Head of caudate nucleus (tissue), 42 donors: ENCODE data around the gene PNPLA1.
"Not testable (repeated sequence)": the region's sequence is repeated elsewhere in the genome, so short reads cannot be mapped to it uniquely, and the experiment has no call there.

Source experiments
- DNase-seq, 42 donors: peaks; one replicate each; pipeline versions ENCODE4 v3.0.0 to v3.0.0-alpha.2; 2020 to 2021; ENCODE audit warnings: mixed read lengths in 7 of 42
- intact Hi-C: fragments of 100-400 bp; cut with DNase I; formaldehyde crosslinking; loops from one replicate; pipeline ENCODE4 v1.15.0; 2022

PNPLA1 gene

DNA sequence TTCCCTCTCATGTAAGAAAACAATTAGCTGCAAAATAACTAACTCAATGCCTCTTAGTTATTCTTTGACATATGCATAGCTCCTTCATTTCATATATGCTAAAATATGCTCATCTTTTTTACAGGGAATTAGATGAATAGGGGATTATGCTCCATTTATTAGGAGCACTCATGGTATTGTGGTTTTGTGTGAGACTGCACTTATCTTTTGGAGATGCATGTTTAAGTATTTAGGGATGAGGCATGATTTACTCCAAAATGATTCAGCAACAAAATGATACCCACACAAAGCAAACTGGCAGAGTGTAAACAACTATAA lies 58.0 kb downstream of the PNPLA1 start:
- intact Hi-C loops: no loop called here

DNA sequence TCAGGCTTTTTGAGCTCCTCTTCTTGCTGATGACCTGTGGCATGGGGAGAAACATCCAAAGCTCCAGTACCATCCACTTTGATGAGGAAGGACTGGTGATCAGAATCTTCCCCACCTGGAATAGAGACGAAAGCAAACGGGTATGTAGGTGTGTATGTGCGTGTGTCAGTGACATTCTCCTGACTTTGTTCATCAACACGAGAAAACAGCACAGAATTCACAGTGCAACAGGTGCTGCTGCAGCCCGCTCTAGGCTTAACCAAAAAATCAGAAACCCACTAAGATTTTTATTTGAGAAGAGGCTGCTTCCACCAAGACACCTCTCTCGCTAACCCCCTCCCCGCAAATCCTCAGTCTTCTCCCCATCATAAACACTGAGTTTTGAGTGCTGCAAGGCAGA lies 58.7 kb downstream of the PNPLA1 start:
- intact Hi-C loops: no loop called here
- DNase-seq: no peak

More for the DNA sequence above, 58.0 kb downstream of the PNPLA1 start:
- DNase-seq: no peak

DNA sequence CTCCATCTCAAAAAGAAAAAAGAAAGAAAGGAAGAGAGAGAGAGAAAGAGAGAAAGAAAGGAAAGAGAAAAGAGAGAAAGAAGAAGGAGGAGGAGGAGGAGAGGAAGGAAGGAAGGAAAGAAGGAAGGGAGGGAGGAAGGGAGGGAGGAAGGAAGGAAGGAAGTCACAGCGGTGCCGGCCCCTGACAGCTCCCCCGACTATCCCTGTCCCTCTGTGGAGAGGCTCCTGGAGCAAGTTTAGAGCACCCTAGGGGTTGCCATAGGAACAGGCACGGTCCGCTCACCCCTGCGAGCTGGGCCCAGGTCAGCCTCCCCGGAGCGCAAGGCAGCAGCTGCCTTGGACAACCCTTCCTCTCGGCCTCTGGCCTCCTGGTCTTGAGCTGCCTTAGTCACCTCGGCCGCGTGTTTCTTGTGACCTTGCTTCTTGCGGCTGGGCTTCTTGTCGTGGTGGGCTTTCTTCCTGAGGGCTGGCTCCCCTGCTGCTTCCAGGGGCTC lies 60.0 kb downstream of the PNPLA1 start:
- no peak for DNase-seq
- intact Hi-C loops: no loop called here

DNA sequence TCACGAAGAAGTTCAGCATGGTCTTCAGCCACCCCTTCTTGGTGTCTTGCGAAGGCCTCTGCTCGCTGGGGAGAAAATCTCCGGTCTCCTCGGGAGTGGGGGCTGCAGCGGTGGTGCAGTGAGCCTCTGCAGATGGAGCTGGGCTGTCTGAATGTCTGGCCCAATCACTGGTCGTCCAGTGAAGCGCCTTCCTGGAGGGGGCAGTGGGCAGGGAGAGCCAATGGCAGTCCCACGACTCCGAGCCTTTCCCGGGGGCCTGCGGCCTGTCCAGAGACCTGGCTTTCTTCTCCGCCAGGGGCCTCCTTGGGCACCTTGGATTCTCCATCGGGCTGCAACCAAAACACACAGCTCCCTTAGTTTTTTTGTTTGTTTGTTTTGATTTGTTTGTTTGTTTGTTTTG lies 60.5 kb downstream of the PNPLA1 start:
- intact Hi-C loops: no loop called here
- no peak for DNase-seq

DNA sequence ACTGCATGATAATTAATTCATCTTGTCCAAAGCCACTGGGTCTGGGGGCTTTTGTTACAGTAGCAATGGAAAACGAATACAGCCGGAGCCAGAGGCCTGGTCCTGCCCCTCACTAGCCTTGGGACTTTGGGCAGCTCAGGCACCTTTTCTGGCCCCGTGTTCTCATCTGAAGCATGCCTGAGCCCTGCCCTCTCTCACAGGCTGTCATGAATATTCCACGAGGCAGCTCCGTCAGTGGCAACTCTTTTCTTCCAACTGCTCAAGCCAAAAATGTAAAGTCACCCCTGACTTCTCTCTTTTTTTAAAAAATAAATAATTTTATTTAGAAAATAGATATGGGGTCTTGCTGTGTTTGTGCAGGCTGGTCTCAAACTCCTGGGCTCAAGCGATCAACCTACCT lies 61.5 kb downstream of the PNPLA1 start:
- no peak for DNase-seq
- intact Hi-C loops: no loop called here

DNA sequence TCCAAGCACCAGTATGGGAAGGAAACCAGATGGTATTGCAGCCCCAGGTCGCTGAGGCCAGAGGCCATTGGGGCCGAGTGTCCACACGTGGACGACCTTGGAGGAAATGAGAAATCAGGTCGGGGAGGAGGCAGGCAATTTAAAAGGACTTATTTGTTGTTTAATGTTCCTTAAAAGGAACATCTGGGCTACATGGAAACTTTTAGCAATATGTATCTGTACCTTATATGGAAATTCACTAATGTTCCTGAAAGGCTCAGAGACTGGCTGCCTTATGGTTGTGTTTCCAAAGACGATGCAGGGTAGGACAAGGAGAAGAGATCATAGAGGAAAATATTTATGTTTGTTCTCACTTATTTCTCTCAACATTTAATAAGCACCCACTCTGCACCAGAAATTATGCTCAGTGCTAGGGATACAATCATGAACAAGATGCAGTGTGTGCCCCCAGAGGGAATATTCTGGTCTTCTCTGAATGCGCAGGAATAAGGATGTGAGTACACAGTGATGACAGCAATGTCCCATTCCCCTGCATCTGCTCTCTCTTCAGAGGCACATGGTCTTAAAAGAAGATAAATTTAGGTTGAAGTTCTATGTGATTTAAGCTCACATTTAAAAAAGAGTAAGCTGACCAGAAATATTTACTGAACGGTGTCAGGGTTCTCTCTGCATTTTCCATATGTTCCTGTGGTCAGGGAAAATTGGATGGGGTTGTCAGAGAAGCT lies 63.5 kb downstream of the PNPLA1 start:
- intact Hi-C loops: no loop called here
- no peak for DNase-seq

DNA sequence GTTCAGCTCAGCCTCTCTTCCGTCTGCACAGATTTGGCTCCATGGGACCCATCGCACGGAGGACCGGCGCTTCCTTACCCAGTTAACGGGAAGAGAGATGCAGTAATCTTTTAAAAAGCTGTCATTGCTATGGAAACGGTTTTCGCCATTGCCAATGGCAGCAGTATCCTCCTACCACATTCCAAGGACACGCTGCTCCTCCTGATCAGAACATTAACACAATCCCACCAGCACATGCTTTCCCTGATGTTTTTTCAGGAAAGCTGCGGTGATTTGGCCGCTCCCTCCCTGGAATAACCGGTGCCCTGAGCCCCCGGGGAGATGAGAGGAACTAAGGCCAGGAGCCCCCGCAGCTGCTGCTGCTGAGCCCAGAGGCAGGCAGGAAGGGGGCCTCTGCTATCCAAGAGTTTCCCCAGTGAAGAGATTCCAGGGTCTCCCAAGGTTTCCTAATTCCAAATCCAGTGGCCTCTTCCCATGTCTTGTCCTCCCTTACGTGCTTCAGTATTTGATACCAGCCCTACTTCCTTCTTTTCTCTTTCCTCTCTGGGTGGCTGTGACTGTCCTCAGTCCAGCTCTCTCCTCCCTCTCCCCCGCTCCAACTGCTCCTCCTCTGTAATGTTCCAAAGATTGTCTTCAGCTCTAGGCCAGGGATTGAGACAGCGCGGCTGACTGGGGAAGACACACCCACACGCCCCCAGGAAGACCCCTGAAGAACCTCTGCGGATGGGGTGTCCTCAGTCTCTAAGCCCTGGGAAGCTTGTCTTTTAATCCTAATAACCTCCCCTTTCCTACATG lies 64.3 kb downstream of the PNPLA1 start:
- no peak for DNase-seq
- intact Hi-C loops: no loop called here

DNA sequence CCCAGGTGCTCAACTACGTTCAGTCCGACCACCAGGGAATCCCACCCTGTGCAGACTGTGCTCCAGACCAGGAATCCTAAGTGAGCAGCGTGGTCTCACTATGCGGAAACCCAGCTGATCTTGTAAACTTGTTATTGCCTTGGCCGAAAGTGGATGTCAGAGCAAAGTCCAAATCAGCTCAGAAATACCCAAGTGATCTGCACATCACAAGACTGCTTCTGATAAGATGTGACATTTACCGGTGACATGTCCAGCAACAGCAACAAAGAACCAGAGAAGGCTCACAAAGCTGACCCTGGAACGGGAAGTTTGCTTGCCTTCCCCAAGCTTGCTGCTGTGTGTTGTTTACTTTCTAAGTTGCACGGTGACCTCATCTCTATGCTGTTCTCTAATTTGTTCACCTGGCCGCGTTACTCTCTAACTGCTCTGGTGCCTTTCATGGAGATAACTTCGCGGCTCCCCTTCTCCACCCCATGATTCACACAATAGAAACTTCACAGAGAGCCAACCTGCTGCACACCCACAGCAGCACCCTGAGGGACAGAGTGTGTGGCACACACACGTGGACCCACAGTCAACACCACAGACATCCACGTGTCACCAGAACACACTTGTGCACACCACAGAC lies 65.1 kb downstream of the PNPLA1 start:
- intact Hi-C loops: no loop called here
- DNase-seq: no peak

DNA sequence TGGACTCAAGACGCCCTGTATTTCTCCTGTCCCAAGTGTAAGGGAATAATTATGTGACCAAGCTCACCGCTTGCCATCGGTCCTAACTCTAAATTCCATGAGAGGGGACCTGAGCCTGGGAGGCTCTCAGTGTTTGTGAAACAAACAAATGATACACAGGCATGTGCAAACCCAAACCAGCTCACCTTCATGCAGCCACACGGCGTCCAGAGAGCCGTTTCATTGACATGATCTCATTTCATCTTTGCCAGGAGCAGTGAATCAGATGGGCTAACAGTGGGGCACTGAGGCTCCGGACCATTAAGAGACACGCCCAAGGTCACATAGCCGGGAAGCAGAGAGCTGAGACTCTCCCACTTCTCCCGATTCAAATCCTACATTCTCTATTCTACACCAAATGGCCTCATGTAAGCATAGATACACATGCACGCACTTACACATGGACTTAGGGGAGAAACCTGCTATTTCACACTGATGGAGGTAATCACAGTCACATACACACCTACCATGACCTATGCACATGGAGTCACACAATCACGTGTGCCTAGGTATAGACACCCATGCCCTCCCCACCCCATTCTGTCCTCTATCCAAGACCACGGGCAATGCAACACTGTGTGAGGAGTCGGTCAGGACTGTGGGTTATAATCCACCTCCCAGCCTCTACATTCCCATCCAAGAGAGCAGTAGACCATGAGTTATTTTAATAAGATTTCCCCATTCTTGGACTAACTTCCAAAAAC lies 65.8 kb downstream of the PNPLA1 start:
- intact Hi-C loops: no loop called here
- DNase-seq: no peak

DNA sequence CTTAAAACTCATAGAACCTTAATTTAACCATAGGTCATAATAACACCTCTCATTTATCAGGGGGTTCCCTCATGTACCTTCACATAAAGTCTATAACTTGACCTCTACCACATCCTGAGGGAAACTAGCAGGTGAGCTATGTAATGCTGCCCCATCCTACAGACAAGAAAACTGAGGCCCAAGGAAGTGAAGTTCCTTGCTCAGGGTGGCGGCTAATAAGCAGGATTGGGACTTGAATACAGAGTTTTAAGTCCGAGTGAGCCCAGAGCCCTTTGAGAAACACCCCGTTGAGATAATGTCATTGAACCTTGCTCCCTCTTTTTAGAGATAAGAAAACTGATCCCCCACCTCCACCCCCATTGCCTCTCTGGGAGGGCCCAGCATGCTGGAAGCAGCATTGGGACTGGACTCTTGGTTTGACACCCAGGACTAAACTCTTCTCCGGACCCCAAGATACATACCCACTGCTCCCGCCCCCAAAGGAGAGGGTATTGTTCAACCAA lies 66.4 kb downstream of the PNPLA1 start:
- intact Hi-C loops: no loop called here
- no peak for DNase-seq

DNA sequence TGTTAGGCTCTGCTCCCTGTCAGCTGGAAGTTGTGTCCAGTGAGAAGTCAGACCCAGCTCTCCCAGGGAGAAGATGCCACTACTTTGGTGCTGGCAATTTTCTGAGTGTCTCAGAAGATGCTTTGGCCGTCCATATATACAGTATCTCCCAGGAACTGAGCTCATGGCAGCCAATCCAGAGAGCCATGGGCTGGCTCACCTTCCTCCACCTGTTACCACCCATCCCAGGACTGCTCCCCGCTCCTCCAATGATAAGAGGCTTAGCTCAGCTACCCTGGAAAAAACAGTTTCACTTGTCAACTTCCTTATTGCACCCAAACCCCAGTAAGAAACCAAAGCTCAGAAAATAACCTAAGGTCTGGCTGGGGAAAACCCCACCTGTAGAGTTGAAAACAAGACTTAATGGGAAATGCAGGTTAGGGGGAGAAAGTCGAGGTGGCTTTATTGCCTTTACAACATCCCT lies 67.0 kb downstream of the PNPLA1 start, which contains the start of gene BNIP5:
TSS of gene BNIP5 (minus strand) at position 110 of the 463 bp plus-strand sequence. CDS start 6,198 bp downstream, outside the sequence.
- intact Hi-C loops: no loop called here
- no peak for DNase-seq

DNA sequence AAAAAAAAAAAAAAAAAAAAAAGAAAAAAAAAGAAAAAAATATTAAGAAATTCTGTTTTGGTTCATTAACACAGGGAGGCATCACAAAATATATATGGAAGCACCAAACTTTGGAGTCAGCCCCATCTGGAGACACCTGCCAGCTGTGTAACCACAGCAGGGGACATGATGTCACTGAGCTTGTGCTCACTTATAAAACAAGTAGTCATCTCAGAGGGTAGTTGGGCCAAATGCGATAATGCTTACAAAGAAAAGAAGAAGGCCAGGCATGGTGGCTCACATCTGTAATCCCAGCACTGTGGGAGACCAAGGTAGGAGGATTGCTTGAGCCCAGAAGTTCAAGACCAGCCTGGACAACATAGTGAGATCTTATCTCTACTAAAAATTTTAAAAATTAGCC lies 68.0 kb downstream of the PNPLA1 start:
- no peak for DNase-seq
- intact Hi-C loops: no loop called here

DNA sequence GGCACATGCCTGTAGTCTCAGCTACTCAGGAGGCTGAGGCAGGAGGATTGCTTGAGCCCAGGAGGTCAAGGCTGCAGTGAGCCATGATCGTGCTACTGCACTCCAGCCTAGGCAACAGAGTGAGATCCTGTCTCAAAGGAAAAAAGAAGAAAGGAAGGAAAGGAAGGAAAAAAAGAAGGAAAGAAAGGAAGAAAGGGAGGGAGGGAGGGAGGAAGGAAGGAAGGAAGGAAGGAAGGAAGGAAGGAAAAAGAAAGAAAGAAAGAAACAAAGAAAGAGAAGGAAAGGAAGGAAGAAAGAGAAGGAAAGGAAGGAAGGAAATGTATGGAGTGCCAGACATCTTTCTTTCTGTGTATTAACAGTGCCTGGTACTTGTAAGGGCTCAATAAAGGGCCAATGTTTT lies 68.4 kb downstream of the PNPLA1 start:
- DNase-seq: not testable (repeated sequence)

DNA sequence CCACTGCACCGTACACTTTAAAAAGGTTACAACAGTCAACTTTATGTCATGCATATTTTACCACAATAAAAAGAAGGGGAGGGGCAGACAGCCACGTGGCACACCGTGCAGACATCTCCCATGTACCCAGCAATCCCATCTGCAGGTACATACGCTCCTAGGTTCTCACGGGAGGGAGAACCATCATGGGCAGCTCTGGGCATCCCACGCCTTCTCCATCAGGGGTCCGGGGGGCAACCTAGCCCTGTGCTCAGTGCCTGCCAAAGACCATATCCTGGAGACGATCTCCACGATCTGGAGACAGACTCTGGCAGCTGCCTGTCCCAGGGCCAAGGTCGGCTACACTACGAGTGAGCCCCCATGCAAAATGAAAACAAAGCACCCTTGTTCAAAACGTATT lies 69.3 kb downstream of the PNPLA1 start:
- intact Hi-C loops: no loop called here

More for the DNA sequence above, 68.4 kb downstream of the PNPLA1 start:
- intact Hi-C loops: not testable (repeated sequence)

DNA sequence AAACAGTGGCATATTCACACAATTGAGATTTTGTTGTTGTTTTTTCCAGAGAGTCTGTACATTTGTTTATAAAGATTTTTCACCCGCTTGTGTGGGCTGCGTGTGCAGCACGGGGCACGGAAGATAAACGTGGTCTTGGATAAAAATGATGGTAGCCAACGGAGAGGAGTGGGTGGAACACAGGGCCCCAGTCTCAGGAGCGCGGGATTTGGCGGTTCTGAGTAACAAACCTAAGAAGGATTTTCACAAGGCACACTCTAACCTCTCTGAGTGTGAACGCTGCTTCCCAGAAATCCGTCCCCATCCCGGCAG lies 70.4 kb downstream of the PNPLA1 start:
- DNase-seq: no peak
- intact Hi-C loops: no loop called here

More for the DNA sequence above, 69.3 kb downstream of the PNPLA1 start:
- no peak for DNase-seq

DNA sequence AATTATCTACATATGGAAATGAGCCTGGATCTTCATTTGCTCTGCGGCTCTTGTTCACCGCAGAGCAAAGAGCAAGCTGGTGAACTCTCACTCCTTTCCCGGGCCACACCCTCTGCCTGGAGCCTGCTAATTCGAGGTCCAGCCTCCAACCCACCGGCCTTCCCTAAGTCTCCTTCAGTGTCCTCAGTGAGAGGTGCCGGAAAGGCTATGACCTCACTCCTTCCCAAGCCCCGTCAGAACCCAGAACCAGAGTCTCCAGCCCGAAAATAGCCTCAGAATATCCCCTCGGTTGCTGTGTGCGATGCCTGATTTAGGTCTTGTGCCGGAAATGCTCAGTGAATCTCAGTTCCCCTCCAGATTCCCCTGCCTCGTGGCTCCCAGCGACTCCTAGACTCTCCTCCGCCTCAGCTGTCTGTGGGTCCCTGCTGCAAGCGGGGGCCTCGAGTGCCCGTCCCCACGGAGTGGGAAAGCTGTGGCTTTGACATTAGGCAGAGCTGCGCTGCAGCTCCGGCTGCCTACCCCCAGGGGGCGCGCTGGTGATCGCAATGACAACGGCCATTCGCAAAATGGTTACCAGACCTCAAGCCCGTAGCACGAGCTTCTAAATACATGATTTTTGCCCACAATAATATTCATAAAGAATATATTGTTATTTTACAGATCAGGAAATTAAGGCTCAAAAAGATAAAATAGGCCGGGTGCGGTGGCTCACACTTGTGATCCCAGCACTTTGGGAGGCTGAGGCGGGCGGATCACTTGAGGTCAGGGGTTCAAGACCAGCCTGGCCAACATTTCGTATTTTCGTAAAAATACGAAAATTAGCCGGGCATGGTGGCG lies 71.0 kb downstream of the PNPLA1 start:
- intact Hi-C loops: no loop called here
- peak; percentile 59 to 93 (median 80) for DNase-seq

DNA sequence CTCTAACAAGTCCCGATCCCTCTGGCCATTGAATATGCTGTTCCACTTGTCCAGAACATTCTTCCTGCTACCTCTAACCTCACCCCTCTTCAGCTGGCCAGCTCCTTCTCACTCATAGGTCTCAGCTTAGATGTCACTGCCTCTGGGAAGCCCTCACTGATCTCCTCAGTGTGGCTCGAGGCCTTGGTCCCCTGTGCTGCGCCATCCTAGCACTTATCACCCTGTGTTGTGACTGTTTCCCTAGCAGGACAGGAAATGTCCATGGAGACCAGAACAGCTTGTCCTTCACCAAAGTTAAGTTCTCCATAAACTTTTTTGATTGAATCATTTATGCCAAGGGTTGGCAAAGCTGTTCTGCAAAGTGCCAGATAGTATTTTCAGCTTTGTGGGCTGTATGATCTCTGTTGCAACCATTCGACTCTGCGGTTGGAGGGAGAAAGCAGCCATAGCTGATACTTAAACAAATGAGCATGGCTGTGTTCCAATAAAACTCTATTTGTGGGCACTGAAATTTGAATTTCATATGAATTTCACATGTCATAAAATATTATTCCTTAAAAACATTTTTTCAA lies 73.3 kb downstream of the PNPLA1 start:
- intact Hi-C loops: no loop called here

More for the DNA sequence above, 73.3 kb downstream of the PNPLA1 start:
- no peak for DNase-seq
